ENCODE data around the gene KCNAB1. TPM values are rescaled to one million over a fixed set of nuclear protein-coding genes. Genes with fewer than 3 reads are reported as not detected.

Gene KCNAB1
- total and polyA plus RNA-seq, 2 donors (not counting 1 experiment from before 2014, with no cell fraction given), result 0.03 to 0.33 TPM

- H3K27me3 ChIP-seq (ENCODE audit: control insufficient read depth, insufficient read depth, low read length), result no peaks in the 10 kb centered on the region
- H3K27ac ChIP-seq (ENCODE audit: insufficient read depth, low read length), result no peak overlapping the region
- DNase-seq (ENCODE audit: low read depth in 2 of 2), result no peak
- no peaks in the 10 kb centered on the region for H3K36me3 ChIP-seq (ENCODE audit: control insufficient read depth, insufficient read depth, low read length)
- TF ChIP-seq EZH2 (IDR thresholded peaks at IDR 0.05; ENCODE audit: low read length, missing control alignments), result no peak
- no peaks in the 10 kb centered on the region for H3K4me1 ChIP-seq (ENCODE audit: control insufficient read depth, extremely low read depth, insufficient read depth, low read length)
- H2AFZ ChIP-seq (ENCODE audit: low read length), result no peak overlapping the region
- no peak overlapping the region for H3K4me2 ChIP-seq (ENCODE audit: extremely low read depth, insufficient read depth, low read length)
- H4K20me1 ChIP-seq (ENCODE audit: control insufficient read depth, extremely low read depth, insufficient read depth, low read length), result no peaks in the 10 kb centered on the region
- no peak overlapping the region for H3K4me3 ChIP-seq (replicated peaks in 1 of 4; ENCODE audit: control extremely low read depth in 1 of 4, insufficient read depth in 1 of 4, low read depth in 3 of 4, low read length in 4 of 4)
- no peaks in the 10 kb centered on the region for H3K9me3 ChIP-seq (ENCODE audit: control insufficient read depth, insufficient read depth, low read depth, low read length)
- no peak overlapping the region for H3K9ac ChIP-seq (ENCODE audit: insufficient read depth, low read length)
- H3K79me2 ChIP-seq (ENCODE audit: control insufficient read depth, insufficient read depth, low read length), result no peaks in the 10 kb centered on the region
These were observed 297.3 kb downstream of the KCNAB1 start for GRCh38 chr3:156417559-156418132.

DNA sequence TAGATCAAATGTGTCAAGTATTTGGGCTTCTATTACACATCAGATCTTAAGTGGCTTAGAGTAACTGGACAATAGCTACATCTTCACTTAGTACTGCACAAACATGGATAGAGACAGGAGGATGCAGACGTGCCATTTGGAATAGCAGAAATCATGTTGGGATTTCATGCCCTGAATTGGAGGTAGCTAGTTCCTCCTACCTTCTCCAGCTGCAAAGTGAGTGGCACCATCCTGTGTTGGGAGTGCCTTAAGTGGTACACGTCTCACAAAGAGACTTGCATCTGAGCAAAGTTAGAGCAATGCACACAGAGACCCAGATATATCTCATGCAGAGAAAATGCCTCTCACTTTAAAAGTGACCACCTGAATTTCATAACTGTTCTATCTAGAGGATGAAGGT is 298.1 kb downstream of the KCNAB1 start:
- Histone ChIP-seq H3K27ac (ENCODE audit: insufficient read depth, low read length) (no peak overlapping the region), H3K4me2 (ENCODE audit: extremely low read depth, insufficient read depth, low read length) (no peak overlapping the region), H3K79me2 (ENCODE audit: control insufficient read depth, insufficient read depth, low read length) (no peaks in the 10 kb centered on the region), H3K4me3 (replicated peaks in 1 of 4; ENCODE audit: control extremely low read depth in 1 of 4, insufficient read depth in 1 of 4, low read depth in 3 of 4, low read length in 4 of 4) (no peak overlapping the region), H3K27me3 (ENCODE audit: control insufficient read depth, insufficient read depth, low read length) (no peaks in the 10 kb centered on the region), H3K9me3 (ENCODE audit: control insufficient read depth, insufficient read depth, low read depth, low read length) (no peaks in the 10 kb centered on the region), H2AFZ (ENCODE audit: low read length) (no peak overlapping the region), H3K36me3 (ENCODE audit: control insufficient read depth, insufficient read depth, low read length) (no peaks in the 10 kb centered on the region), H3K9ac (ENCODE audit: insufficient read depth, low read length) (no peak overlapping the region), H4K20me1 (ENCODE audit: control insufficient read depth, extremely low read depth, insufficient read depth, low read length) (no peaks in the 10 kb centered on the region), H3K4me1 (ENCODE audit: control insufficient read depth, extremely low read depth, insufficient read depth, low read length) (no peaks in the 10 kb centered on the region)
- DNase-seq (ENCODE audit: low read depth in 2 of 2), result no peak
- TF ChIP-seq, protein P1, sequence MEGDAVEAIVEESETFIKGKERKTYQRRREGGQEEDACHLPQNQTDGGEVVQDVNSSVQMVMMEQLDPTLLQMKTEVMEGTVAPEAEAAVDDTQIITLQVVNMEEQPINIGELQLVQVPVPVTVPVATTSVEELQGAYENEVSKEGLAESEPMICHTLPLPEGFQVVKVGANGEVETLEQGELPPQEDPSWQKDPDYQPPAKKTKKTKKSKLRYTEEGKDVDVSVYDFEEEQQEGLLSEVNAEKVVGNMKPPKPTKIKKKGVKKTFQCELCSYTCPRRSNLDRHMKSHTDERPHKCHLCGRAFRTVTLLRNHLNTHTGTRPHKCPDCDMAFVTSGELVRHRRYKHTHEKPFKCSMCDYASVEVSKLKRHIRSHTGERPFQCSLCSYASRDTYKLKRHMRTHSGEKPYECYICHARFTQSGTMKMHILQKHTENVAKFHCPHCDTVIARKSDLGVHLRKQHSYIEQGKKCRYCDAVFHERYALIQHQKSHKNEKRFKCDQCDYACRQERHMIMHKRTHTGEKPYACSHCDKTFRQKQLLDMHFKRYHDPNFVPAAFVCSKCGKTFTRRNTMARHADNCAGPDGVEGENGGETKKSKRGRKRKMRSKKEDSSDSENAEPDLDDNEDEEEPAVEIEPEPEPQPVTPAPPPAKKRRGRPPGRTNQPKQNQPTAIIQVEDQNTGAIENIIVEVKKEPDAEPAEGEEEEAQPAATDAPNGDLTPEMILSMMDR (conservative IDR thresholded peaks at IDR 0.05 in 1 of 2, IDR thresholded peaks at IDR 0.05 in 1 of 2; ENCODE audit: low read depth in 1 of 2, low read length in 2 of 2), result no peak
- no peak for TF ChIP-seq EZH2 (IDR thresholded peaks at IDR 0.05; ENCODE audit: low read length, missing control alignments)

GRCh38 chr3:156421534-156421933 is 301.2 kb downstream of the KCNAB1 start:
- no peak for TF ChIP-seq EZH2 (IDR thresholded peaks at IDR 0.05; ENCODE audit: low read length, missing control alignments)
- TF ChIP-seq, protein P1 (conservative IDR thresholded peaks at IDR 0.05 in 1 of 2, IDR thresholded peaks at IDR 0.05 in 1 of 2; ENCODE audit: low read depth in 1 of 2, low read length in 2 of 2), result no peak
- Histone ChIP-seq H2AFZ (ENCODE audit: low read length) (no peak overlapping the region), H3K79me2 (ENCODE audit: control insufficient read depth, insufficient read depth, low read length) (no peaks in the 10 kb centered on the region), H3K27me3 (ENCODE audit: control insufficient read depth, insufficient read depth, low read length) (no peaks in the 10 kb centered on the region), H4K20me1 (ENCODE audit: control insufficient read depth, extremely low read depth, insufficient read depth, low read length) (no peaks in the 10 kb centered on the region), H3K9me3 (ENCODE audit: control insufficient read depth, insufficient read depth, low read depth, low read length) (no peaks in the 10 kb centered on the region), H3K9ac (ENCODE audit: insufficient read depth, low read length) (no peak overlapping the region), H3K4me1 (ENCODE audit: control insufficient read depth, extremely low read depth, insufficient read depth, low read length) (no peaks in the 10 kb centered on the region), H3K36me3 (ENCODE audit: control insufficient read depth, insufficient read depth, low read length) (no peaks in the 10 kb centered on the region), H3K4me3 (replicated peaks in 1 of 4; ENCODE audit: control extremely low read depth in 1 of 4, insufficient read depth in 1 of 4, low read depth in 3 of 4, low read length in 4 of 4) (no peak overlapping the region), H3K4me2 (ENCODE audit: extremely low read depth, insufficient read depth, low read length) (no peak overlapping the region), H3K27ac (ENCODE audit: insufficient read depth, low read length) (no peak overlapping the region)
- DNase-seq (ENCODE audit: low read depth in 2 of 2), result no peak

Data from fibroblast of lung (primary cell).